NCI-H345 treated with DMSO at 0.1 percent for 48 hours (cell line): Measurements from ENCODE around the gene CD247.
"Not testable (repeated sequence)": the region's sequence is repeated elsewhere in the genome, so short reads cannot be mapped to it uniquely, and the experiment has no call there.

Experiments used
- DNase-seq: peaks from one replicate; lab custom pipeline; 2025; ENCODE audit not compliant: unreplicated experiment; lab: John Stamatoyannopoulos, UW

CD247 gene

DNA sequence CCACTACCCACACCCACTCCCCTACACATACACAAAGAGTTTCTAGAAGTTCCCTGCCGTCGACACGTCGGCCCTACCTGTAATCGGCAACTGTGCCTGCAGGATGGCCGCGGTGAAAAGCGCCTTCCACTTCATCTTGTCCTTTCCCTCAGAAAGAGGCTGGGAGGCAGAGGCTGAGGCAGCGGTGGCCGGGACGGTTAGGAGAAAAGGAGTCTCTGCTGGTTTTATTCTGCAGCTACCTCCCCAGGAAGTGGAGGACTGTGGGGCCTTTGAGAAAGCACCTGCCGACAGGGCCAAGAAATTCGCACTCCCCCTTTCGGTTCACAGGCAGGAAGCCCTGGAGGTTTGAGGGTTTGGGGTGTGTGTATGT, at the start of gene CD247:
CD247 (minus strand) TSS at position 199 of the 370 bp plus-strand sequence; CDS start at position 135, 64 bp downstream.
- no peak for DNase-seq

- no peak for DNase-seq
These were observed 49.3 kb upstream of the CD247 start for GRCh38 chr1:167567663-167568062.

DNA sequence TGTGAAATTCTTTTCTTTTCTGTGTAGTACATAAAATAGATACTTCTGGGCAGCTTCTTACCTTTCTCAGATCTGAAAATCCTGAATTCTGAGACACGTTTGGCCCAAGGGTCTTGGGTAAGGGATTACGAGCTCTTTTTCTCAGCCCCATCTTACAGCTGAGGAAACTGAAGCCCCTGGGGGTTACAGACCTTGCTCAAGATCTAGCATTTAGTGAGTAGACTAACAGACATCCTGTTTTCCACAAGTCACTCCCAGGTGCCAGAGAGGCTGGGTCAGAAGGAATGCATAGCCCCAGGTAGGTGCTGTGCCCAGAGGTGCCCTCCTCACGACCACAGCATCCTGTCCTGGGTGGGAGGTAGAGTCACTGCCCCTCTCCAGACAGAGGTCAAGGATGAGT, 48.4 kb upstream of the CD247 start:
- DNase-seq: no peak

- DNase-seq: no peak
These were observed 47.6 kb upstream of the CD247 start for GRCh38 chr1:167565922-167566321.

- DNase-seq: no peak
These were observed 46.4 kb upstream of the CD247 start for GRCh38 chr1:167564612-167565270.

- peak; percentile 49 for DNase-seq
These were observed 45.4 kb upstream of the CD247 start for GRCh38 chr1:167563579-167564246.

- DNase-seq: no peak
These were observed 44.4 kb upstream of the CD247 start for GRCh38 chr1:167562702-167563101.

- no peak for DNase-seq
These were observed 43.4 kb upstream of the CD247 start for GRCh38 chr1:167561753-167562152.

GRCh38 chr1:167555971-167556714, 37.8 kb upstream of the CD247 start:
- DNase-seq: peak; percentile 67

DNA sequence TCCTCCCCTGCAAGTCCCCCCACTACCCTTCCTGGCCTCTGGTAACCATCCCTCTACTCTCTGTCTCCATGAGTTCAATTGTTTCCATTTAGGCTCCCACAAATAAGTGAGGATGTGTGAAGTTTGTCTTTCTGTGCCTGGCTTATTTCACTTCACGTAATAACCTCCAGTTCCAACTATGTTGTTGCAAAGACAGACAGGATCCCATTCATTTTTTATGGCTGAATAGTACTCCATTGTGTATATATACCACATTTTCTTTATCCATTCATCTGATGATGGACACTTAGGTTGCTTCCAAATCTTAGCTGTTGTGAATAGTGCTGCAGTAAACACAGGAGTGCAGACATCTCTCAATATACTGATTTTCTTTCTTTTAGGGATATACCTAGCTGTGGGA, 36.7 kb upstream of the CD247 start:
- DNase-seq: not testable (repeated sequence)

GRCh38 chr1:167554028-167554779, 35.9 kb upstream of the CD247 start:
- no peak for DNase-seq

- DNase-seq: peak; percentile 83
These were observed 35.1 kb upstream of the CD247 start, which contains the start of gene CREG1 for GRCh38 chr1:167553136-167554027. CREG1 (minus strand) TSS chr1:167553762.

DNA sequence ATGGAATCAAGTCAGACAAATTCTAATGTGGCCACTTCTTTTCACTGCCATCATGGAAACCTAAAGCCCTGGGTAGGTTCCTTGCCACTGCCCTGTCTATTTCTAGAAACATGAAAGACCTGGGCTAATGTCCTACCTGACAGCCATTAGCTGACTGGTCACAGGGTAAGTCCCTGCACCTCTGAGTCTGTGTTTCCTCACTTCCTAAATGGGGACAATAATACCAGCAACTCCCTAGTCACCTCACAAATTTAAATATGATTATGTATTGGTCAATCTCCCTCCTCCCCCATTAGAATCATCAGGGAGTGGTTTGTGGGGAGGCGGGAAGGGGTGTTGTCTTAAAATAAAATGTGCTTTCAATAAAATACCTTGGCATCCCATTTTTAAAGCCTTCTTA, 33.0 kb upstream of the CD247 start:
- no peak for DNase-seq

DNA sequence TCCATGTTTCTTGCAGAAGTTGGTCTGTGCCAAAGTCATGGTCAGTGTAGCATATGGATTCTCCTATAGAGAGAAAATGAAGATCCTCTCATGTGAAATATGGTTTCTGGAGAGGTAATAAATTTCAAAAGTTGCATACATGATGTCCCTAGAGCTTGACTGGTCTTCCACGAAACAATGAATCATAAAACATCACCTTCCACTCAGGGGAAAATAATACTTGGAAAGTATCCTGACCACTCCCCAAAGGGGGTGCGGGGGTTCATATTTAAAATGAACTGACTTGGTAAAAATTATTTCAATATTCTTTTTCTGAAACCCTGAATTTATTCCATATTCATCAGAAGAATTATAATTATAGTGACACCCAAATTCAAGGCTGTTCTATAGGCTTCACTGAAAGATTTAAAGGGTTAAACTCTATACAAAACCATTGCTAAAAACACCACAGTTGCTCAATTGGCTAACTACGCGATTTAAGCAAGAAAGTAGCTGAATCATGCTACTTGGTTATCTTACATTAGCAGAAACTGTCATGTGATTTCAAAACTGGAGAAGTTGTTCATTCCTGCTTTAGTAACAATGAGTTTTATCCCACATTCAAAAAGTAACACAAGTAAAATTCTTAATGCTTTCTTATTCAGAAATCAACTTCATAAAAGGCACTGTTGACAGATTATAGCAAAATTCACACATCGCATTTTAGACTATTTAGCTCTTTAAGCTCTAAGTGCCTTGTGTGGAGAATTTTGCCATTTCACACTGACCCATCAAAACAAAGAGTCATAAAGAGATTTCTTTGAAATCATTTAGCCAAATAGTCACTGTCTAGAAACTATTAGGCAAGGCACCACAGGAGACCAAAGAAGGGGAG, 30.0 kb upstream of the CD247 start:
- no peak for DNase-seq

- no peak for DNase-seq
These were observed 28.6 kb upstream of the CD247 start for GRCh38 chr1:167546935-167547334.

GRCh38 chr1:167545349-167545748, 27.0 kb upstream of the CD247 start:
- DNase-seq: no peak

DNA sequence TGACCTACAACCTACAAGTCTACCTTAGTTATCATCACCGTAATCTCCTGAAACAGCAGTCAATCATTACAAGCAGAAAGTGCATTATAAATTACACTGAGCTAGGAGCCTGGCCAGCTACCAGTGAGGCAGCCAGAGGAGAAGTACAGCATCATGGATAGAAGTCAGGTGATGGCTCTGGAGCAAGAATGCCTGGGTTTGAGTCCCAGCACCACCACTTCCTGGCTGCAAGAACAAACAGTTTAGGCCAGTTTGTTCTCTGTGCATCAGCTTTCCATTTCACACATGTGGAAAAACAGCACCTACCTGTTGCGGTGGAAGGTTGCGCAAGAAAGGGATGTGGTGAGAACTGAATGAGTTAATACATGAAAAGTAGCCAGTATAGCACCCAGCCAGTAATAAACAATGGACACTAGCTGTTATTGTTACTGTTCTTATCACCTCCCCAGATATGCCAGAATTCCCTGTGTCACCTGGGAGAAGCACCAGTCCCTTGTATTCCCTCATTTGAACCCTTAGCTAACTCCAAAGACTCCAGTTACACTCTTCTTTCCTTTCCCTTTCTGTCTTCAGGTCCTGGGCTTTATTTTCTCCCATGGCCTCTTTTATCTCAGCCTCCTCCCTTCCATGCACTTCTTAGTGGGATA, 26.2 kb upstream of the CD247 start:
- no peak for DNase-seq

GRCh38 chr1:167543199-167543990, 25.1 kb upstream of the CD247 start:
- DNase-seq: no peak
